A549 (cell line): ENCODE measurements around the gene PDPK1. TPM values are rescaled to one million over a fixed set of nuclear protein-coding genes. Genes with fewer than 3 reads are reported as not detected.

ENCODE experiments used
- ATAC-seq, 2 experiments: fragments of 200-7000 bp in 1 of 2; fragments of >200 bp in 1 of 2; cut with Nextera tagmentation in 1 of 2; cut with Tn5 transposase in 1 of 2; 3 replicates each; pipeline versions ENCODE4 v1.8.0 to v1.9.1; 2018 to 2020; ENCODE audit warnings: mild to moderate bottlenecking in 1 of 2, moderate library complexity in 1 of 2
- CTCF ChIA-PET: fragments of 300-600 bp; sonication (Branson Sonifier 250); formaldehyde crosslinking; extraction: SDS; loops from one replicate; lab custom pipeline; 2021; ENCODE audit warnings: antibody characterized with exemption, inconsistent platforms; lab: Yijun Ruan, JAX
- POLR2A ChIA-PET: fragments of 350-600 bp; formaldehyde crosslinking; extraction: SDS; loops from one replicate; lab custom pipeline; 2021; ENCODE audit warnings: antibody characterized with exemption, inconsistent platforms; lab: Yijun Ruan, JAX
- DNase-seq, 2 experiments: peaks; one replicate each; pipeline versions ENCODE4 v3.0.0 to v3.0.0-alpha.2; 2011 to 2016; ENCODE audit warnings: low read depth in 1 of 2, low spot score in 1 of 2
- FAIRE-seq: peaks from 2 replicates; lab custom pipeline; 2011; peaks lifted over from hg19 to GRCh38; lab: Jason Lieb, UNC
- H3K27ac ChIP-seq, 2 experiments: fragments of >200 bp; sonication (Bioruptor Twin); formaldehyde crosslinking; 3 replicates each; pipeline ENCODE4 v1.5.1; 2016 to 2017
- H3K4me1 ChIP-seq: fragments of >200 bp; sonication (Bioruptor Twin); formaldehyde crosslinking; 3 replicates; pipeline ENCODE4 v1.6.1; 2016
- H3K4me2 ChIP-seq: fragments of >200 bp; sonication (Bioruptor Twin); formaldehyde crosslinking; 3 replicates; pipeline ENCODE4 v1.6.1; 2016
- H3K4me3 ChIP-seq: fragments of >200 bp; sonication (Bioruptor Twin); formaldehyde crosslinking; 3 replicates; pipeline ENCODE4 v1.5.1; 2016
- H3K9me3 ChIP-seq: fragments of >200 bp; sonication (Bioruptor Twin); formaldehyde crosslinking; 3 replicates; pipeline ENCODE4 v1.6.1; 2016
- BHLHE40 ChIP-seq: IDR thresholded peaks from 2 replicates; pipeline ENCODE4 v1.6.1; 2012; ENCODE audit warnings: low read depth, low read length, inconsistent platforms
- CEBPB ChIP-seq, 2 experiments: fragments of >200 bp in 1 of 2; sonication (Bioruptor Twin) in 1 of 2; formaldehyde crosslinking in 1 of 2; IDR thresholded peaks; 2 replicates each; pipeline ENCODE4 v1.6.1; 2012 to 2016
- CHD4 ChIP-seq: fragments of 200-600 bp; sonication (generic); IDR thresholded peaks from 2 replicates; pipeline ENCODE4 v1.6.1; 2016; ENCODE audit warnings: antibody characterized with exemption, mild to moderate bottlenecking, borderline replicate concordance
- CTCF ChIP-seq: fragments of >200 bp; sonication (Bioruptor Twin); formaldehyde crosslinking; IDR thresholded peaks from 3 replicates; pipeline ENCODE4 v1.5.1; 2016
- EP300 ChIP-seq, 2 experiments: fragments of >200 bp; sonication (Bioruptor Twin); formaldehyde crosslinking; IDR thresholded peaks; 2 replicates in 1 of 2; 3 replicates in 1 of 2; pipeline ENCODE4 v1.6.1; 2016 to 2017
- ESRRA ChIP-seq: fragments of 150-350 bp; IDR thresholded peaks from 2 replicates; pipeline ENCODE4 v1.6.1; 2014; ENCODE audit warnings: mild to moderate bottlenecking, low read length, borderline replicate concordance
- FOSL2 ChIP-seq, 2 experiments: fragments of 450-650 bp in 1 of 2; fragments of >200 bp in 1 of 2; sonication (Bioruptor Twin) in 1 of 2; formaldehyde crosslinking; IDR thresholded peaks; 2 replicates each; pipeline versions ENCODE4 v1.5.0 to v1.6.1; 2016 to 2020; ENCODE audit warnings: mild to moderate bottlenecking in 1 of 2, moderate library complexity in 1 of 2
- FOXS1 ChIP-seq: fragments of 250-450 bp; sonication (Bioruptor Pico); IDR thresholded peaks from 2 replicates; pipeline ENCODE4 v1.5.0; 2020; ENCODE audit warnings: mild to moderate bottlenecking, moderate library complexity
- GATA3 ChIP-seq: IDR thresholded peaks from 2 replicates; pipeline ENCODE4 v1.6.1; 2012; ENCODE audit warnings: borderline replicate concordance
- JUN ChIP-seq, 2 experiments: fragments of >200 bp; sonication (Bioruptor Twin); formaldehyde crosslinking; IDR thresholded peaks; 2 replicates in 1 of 2; 3 replicates in 1 of 2; pipeline ENCODE4 v1.6.1; 2016 to 2017
- KDM5A ChIP-seq: fragments of 200-600 bp; sonication (generic); IDR thresholded peaks from 2 replicates; pipeline ENCODE4 v1.6.1; 2016; ENCODE audit warnings: antibody characterized with exemption, mild to moderate bottlenecking
- MYC ChIP-seq: IDR thresholded peaks from 2 replicates; pipeline ENCODE4 v1.6.1; 2012; ENCODE audit warnings: mild to moderate bottlenecking, inconsistent platforms, low read length, improper control_type of control experiment, borderline replicate concordance
- PHF8 ChIP-seq: fragments of 200-600 bp; sonication (generic); IDR thresholded peaks from 2 replicates; pipeline ENCODE4 v1.6.1; 2016; ENCODE audit warnings: low read depth, mild to moderate bottlenecking, antibody characterized with exemption, moderate library complexity, borderline replicate concordance
- POLR2A ChIP-seq: IDR thresholded peaks from 2 replicates; pipeline ENCODE4 v1.6.1; 2012; ENCODE audit warnings: mild to moderate bottlenecking, low read length
- POLR2AphosphoS2 ChIP-seq: conservative IDR thresholded peaks from 2 replicates; pipeline ENCODE4 v1.6.1; 2012; ENCODE audit warnings: low read length, improper control_type of control experiment, inconsistent platforms
- RARB ChIP-seq: fragments of 250-450 bp; sonication (Bioruptor Pico); IDR thresholded peaks from 2 replicates; pipeline ENCODE4 v1.8.0; 2021; ENCODE audit warnings: mild to moderate bottlenecking, moderate library complexity
- SREBF2 ChIP-seq: fragments of 450-650 bp; IDR thresholded peaks from 2 replicates; pipeline ENCODE4 v1.6.1; 2014; ENCODE audit warnings: mild to moderate bottlenecking, moderate library complexity
- TFCP2L1 ChIP-seq: fragments of 250-450 bp; sonication (Bioruptor Pico); IDR thresholded peaks from 2 replicates; pipeline ENCODE4 v1.5.0; 2021; ENCODE audit warnings: mild to moderate bottlenecking
- USF2 ChIP-seq: fragments of 450-650 bp; IDR thresholded peaks from 2 replicates; pipeline ENCODE4 v1.6.1; 2014; ENCODE audit warnings: antibody characterized with exemption
- ZSCAN20 ChIP-seq: fragments of 250-450 bp; sonication (Bioruptor Pico); IDR thresholded peaks from 2 replicates; pipeline ENCODE4 v1.8.0; 2022; ENCODE audit warnings: mild to moderate bottlenecking, moderate library complexity
- WGBS: methylation state at CpG from one replicate; pipeline ENCODE4 v1.1.6; 2017; ENCODE audit errors: missing lambda C conversion rate; 5-methylcytosine and 5-hydroxymethylcytosine counted together
- polyA plus RNA-seq, 4 experiments: library from polyadenylated mRNA; depleted of rRNA in 3 of 4; stranded (reverse); fragments of >200 nt; fragmentation: RNase III in 1 of 4; extraction: RNeasy Plus Mini Kit Qiagen cat#74134 plus additional on column Dnase treatment in 1 of 4; gene quantifications; 2 replicates in 3 of 4; 3 replicates in 1 of 4; pipeline ENCODE4 v1.2.3, GENCODE V29; 2011 to 2017
- TF ChIP-seq, protein P1 (sequence below): fragments of 250-450 bp; sonication (Bioruptor Pico); IDR thresholded peaks from 2 replicates; pipeline ENCODE4 v1.5.0; 2021; ENCODE audit warnings: mild to moderate bottlenecking, moderate library complexity, borderline replicate concordance
- TF ChIP-seq, protein P2 (sequence below): fragments of 250-450 bp; sonication (Bioruptor Pico); IDR thresholded peaks from 2 replicates; pipeline ENCODE4 v1.5.0; 2020; ENCODE audit warnings: low read depth, mild to moderate bottlenecking, moderate library complexity
- TF ChIP-seq, protein P3 (sequence below): fragments of >200 bp; sonication (Bioruptor Twin); formaldehyde crosslinking; IDR thresholded peaks from 3 replicates; pipeline ENCODE4 v1.6.1; 2016
- TF ChIP-seq, protein P4 (sequence below): IDR thresholded peaks from 2 replicates; pipeline ENCODE4 v1.6.1; 2012

Gene PDPK1
- polyA plus RNA-seq, 2 of the 4 experiments (the other 2 are of a cell fraction) = 17.7 to 29.7 TPM

DNA sequence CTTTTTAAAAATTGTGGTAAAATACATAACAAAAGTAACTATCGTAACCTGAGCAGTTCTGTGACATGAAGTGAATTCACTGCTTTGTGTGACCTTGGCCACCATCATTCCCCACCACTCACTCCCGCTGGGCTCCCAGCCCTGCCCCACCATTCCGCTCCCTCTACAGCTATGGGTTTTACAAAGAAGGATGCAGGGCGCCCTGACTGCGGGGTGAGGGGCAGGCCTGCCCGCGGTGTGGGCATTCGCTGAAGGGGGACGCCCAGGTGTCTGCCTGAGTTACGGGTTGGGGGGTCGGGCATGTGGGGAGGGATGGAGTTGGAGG is 6.5 kb upstream of the PDPK1 start, which contains the start of gene CEMP1 (continued):
- TF ChIP-seq CTCF = no peak
- TF ChIP-seq, protein P1, sequence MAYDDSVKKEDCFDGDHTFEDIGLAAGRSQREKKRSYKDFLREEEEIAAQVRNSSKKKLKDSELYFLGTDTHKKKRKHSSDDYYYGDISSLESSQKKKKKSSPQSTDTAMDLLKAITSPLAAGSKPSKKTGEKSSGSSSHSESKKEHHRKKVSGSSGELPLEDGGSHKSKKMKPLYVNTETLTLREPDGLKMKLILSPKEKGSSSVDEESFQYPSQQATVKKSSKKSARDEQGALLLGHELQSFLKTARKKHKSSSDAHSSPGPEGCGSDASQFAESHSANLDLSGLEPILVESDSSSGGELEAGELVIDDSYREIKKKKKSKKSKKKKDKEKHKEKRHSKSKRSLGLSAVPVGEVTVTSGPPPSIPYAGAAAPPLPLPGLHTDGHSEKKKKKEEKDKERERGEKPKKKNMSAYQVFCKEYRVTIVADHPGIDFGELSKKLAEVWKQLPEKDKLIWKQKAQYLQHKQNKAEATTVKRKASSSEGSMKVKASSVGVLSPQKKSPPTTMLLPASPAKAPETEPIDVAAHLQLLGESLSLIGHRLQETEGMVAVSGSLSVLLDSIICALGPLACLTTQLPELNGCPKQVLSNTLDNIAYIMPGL (CRISPR knock-in tag) = no peak
- no peak for TF ChIP-seq KDM5A
- TF ChIP-seq FOXS1 (CRISPR knock-in tag) = no peak
- TF ChIP-seq, all 56 proteins: peak for 0

- CTCF ChIA-PET = interaction anchor here (1.4 to 3.2 kb wide), 3 partner anchors 13 to 31 kb away, joined by 3 to 8 read pairs (median 6); no protein-coding TSS in a partner anchor
- peak overlapping the region; percentile 84 to 92 for H3K27ac ChIP-seq
- peak overlapping the region; percentile 99 for H3K4me2 ChIP-seq
- 9% methylated on average over 7 of the region's 84 CpGs for WGBS
- peaks cover 21% of the 10 kb centered on the region for H3K4me1 ChIP-seq
- FAIRE-seq = peak; percentile 32
- ATAC-seq = peak; percentile 82 to 93
- H3K9me3 ChIP-seq = no peaks in the 10 kb centered on the region
- H3K4me3 ChIP-seq = peak overlapping the region; percentile 64
- POLR2A ChIA-PET = interaction anchor here (0.9 to 2.8 kb wide), 2 partner anchors 12 to 71 kb away, joined by 3 to 21 read pairs; partner anchors contain the start of gene AMDHD2
- DNase-seq = peak; percentile 95 to 96
- TF ChIP-seq POLR2A = peak; percentile 76
- TF ChIP-seq ESRRA = no peak
- TF ChIP-seq SREBF2 = no peak
- TF ChIP-seq POLR2AphosphoS2 = no peak
- TF ChIP-seq GATA3 = peak; percentile 56; the same call in 1 of the 2 replicates
- TF ChIP-seq USF2 = peak; percentile 72
- no peak; the same call in 1 of the 2 replicates for TF ChIP-seq MYC
- TF ChIP-seq, protein P2, sequence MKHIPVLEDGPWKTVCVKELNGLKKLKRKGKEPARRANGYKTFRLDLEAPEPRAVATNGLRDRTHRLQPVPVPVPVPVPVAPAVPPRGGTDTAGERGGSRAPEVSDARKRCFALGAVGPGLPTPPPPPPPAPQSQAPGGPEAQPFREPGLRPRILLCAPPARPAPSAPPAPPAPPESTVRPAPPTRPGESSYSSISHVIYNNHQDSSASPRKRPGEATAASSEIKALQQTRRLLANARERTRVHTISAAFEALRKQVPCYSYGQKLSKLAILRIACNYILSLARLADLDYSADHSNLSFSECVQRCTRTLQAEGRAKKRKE (CRISPR knock-in tag) = no peak
- TF ChIP-seq CHD4 = no peak
- no peak for TF ChIP-seq CTCF
- TF ChIP-seq, protein P3, sequence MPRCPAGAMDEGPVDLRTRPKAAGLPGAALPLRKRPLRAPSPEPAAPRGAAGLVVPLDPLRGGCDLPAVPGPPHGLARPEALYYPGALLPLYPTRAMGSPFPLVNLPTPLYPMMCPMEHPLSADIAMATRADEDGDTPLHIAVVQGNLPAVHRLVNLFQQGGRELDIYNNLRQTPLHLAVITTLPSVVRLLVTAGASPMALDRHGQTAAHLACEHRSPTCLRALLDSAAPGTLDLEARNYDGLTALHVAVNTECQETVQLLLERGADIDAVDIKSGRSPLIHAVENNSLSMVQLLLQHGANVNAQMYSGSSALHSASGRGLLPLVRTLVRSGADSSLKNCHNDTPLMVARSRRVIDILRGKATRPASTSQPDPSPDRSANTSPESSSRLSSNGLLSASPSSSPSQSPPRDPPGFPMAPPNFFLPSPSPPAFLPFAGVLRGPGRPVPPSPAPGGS = peak; percentile 71; the same call in 2 of the 3 replicates
- TF ChIP-seq ZSCAN20 = no peak
- TF ChIP-seq FOSL2 (IDR thresholded peaks at IDR 0.05) = no peak
- peak; percentile 23; the same call in 1 of the 2 replicates for TF ChIP-seq FOSL2 (CRISPR knock-in tag; IDR thresholded peaks at IDR 0.05)
- no peak for TF ChIP-seq RARB
- no peak for TF ChIP-seq TFCP2L1 (CRISPR knock-in tag)
- TF ChIP-seq CEBPB (IDR thresholded peaks at IDR 0.05) = peak in 1 of 2 experiments; percentile 29; a peak in 1 of 4 replicates
- peak; percentile 71 to 89 for TF ChIP-seq JUN (IDR thresholded peaks at IDR 0.05)
- TF ChIP-seq BHLHE40 = peak; percentile 78
- TF ChIP-seq, protein P4, sequence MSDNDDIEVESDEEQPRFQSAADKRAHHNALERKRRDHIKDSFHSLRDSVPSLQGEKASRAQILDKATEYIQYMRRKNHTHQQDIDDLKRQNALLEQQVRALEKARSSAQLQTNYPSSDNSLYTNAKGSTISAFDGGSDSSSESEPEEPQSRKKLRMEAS = peak; percentile 92
- TF ChIP-seq PHF8 = no peak; the same call in 1 of the 2 replicates
- TF ChIP-seq EP300 (IDR thresholded peaks at IDR 0.05) = no peak
These were observed 5.9 kb upstream of the PDPK1 start for GRCh38 chr16:2531696-2532493.
